HepG2 (cell line): ENCODE results near the gene COBLL1. TPM values are rescaled to one million over a fixed set of nuclear protein-coding genes. Genes with fewer than 3 reads are reported as not detected.

Experiments
- EEA1 ChIP-seq: sonication (generic); formaldehyde crosslinking; IDR thresholded peaks from 2 replicates; pipeline ENCODE4 v1.5.1; 2020; ENCODE audit warnings: mild to moderate bottlenecking, missing genetic modification reagents, borderline replicate concordance
- EP300 ChIP-seq, 3 experiments: sonication (generic) in 1 of 3; formaldehyde crosslinking in 1 of 3; IDR thresholded peaks; 2 replicates each; pipeline versions ENCODE4 v1.5.1 to v1.6.1; 2011 to 2020; ENCODE audit warnings: low read depth in 2 of 3, low read length in 2 of 3, borderline replicate concordance in 1 of 3, improper control_type of control experiment in 1 of 3, mild to moderate bottlenecking in 1 of 3, missing genetic modification reagents in 1 of 3, moderate library complexity in 1 of 3
- FIP1L1 ChIP-seq: fragments of 200-400 bp; formaldehyde crosslinking; IDR thresholded peaks from 2 replicates; pipeline ENCODE4 v1.6.1; 2018; ENCODE audit warnings: low read depth, mild to moderate bottlenecking, low read length, moderate library complexity, borderline replicate concordance; ENCODE audit not compliant: insufficient read depth
- FOXA3 ChIP-seq: IDR thresholded peaks from 2 replicates; pipeline ENCODE4 v1.6.1; 2016; ENCODE audit warnings: missing genetic modification reagents, missing compliant biosample characterization
- PAWR ChIP-seq: sonication (generic); formaldehyde crosslinking; IDR thresholded peaks from 2 replicates; pipeline ENCODE4 v1.4.0; 2020; ENCODE audit warnings: missing genetic modification reagents, mild to moderate bottlenecking, borderline replicate concordance
- SNRNP70 ChIP-seq: fragments of 200-400 bp; formaldehyde crosslinking; IDR thresholded peaks from 2 replicates; pipeline ENCODE4 v1.6.1; 2017; ENCODE audit warnings: mild to moderate bottlenecking, low read depth, low read length, moderate library complexity
- TBX2 ChIP-seq: sonication (generic); formaldehyde crosslinking; IDR thresholded peaks from 2 replicates; pipeline ENCODE4 v1.5.0; 2020; ENCODE audit warnings: missing genetic modification reagents, mild to moderate bottlenecking, borderline replicate concordance
- ZMYM3 ChIP-seq: sonication (generic); formaldehyde crosslinking; IDR thresholded peaks from 2 replicates; pipeline ENCODE4 v1.5.1; 2020; ENCODE audit warnings: mild to moderate bottlenecking, missing genetic modification reagents
- ZNF614 ChIP-seq: IDR thresholded peaks from 2 replicates; pipeline ENCODE4 v1.6.1; 2018; ENCODE audit warnings: missing biosample characterization, missing genetic modification reagents, inconsistent platforms, borderline replicate concordance
- ZNF749 ChIP-seq: sonication (generic); formaldehyde crosslinking; IDR thresholded peaks from 2 replicates; pipeline ENCODE4 v1.8.0; 2022; ENCODE audit warnings: mild to moderate bottlenecking, missing genetic modification reagents, moderate library complexity, borderline replicate concordance
- ZNF773 ChIP-seq: sonication (generic); formaldehyde crosslinking; IDR thresholded peaks from 2 replicates; pipeline ENCODE4 v1.4.0; 2020; ENCODE audit warnings: missing genetic modification reagents, borderline replicate concordance
- polyA plus RNA-seq, 8 experiments: library from polyadenylated mRNA; depleted of rRNA in 3 of 8; stranded (reverse) in 7 of 8; unstranded in 1 of 8; fragments of >200 nt; fragmentation: Illumina TruSeq in 4 of 8; extraction: Trizol in 4 of 8; gene quantifications; 2 replicates each; pipeline versions ENCODE4 v1.2.1 to v1.2.3, GENCODE V29; 2011 to 2016; ENCODE audit warnings: low read depth in 4 of 8, missing spikeins in 1 of 8, mixed read lengths in 1 of 8; ENCODE audit not compliant: insufficient read depth in 1 of 8
- total RNA-seq, 5 experiments: library from RNA; depleted of rRNA; stranded (reverse); fragments of >200 nt; fragmentation: Illumina TruSeq; extraction: Trizol; gene quantifications; 2 replicates each; pipeline ENCODE4 v1.2.3, GENCODE V29; 2016; ENCODE audit warnings: low read depth in 1 of 5
- TF ChIP-seq, protein P1 (sequence below), 2 experiments: sonication (generic) in 1 of 2; formaldehyde crosslinking in 1 of 2; IDR thresholded peaks; 2 replicates each; pipeline versions ENCODE4 v1.4.0 to v1.6.1; 2018 to 2020; ENCODE audit warnings: missing genetic modification reagents in 2 of 2, borderline replicate concordance in 1 of 2, low read depth in 1 of 2, mild to moderate bottlenecking in 1 of 2, missing biosample characterization in 1 of 2
- TF ChIP-seq, protein P2 (sequence below): sonication (generic); formaldehyde crosslinking; conservative IDR thresholded peaks from 2 replicates; pipeline ENCODE4 v1.8.0; 2022; ENCODE audit warnings: missing genetic modification reagents
- TF ChIP-seq, protein P3 (sequence below): IDR thresholded peaks from 2 replicates; pipeline ENCODE4 v1.6.1; 2016; ENCODE audit warnings: low read depth, control low read depth
- TF ChIP-seq, protein P4 (sequence below): IDR thresholded peaks from 2 replicates; pipeline ENCODE4 v1.4.0; 2020; ENCODE audit warnings: mild to moderate bottlenecking, missing genetic modification reagents
- TF ChIP-seq, protein P5 (sequence below): sonication (generic); formaldehyde crosslinking; IDR thresholded peaks from 2 replicates; pipeline ENCODE4 v1.8.1; 2023; ENCODE audit warnings: mild to moderate bottlenecking, inconsistent platforms, moderate library complexity, missing genetic modification reagents, borderline replicate concordance

COBLL1 gene
- total and polyA plus RNA-seq, 2 of the 13 experiments (the other 11 are each of a cell fraction or from before 2014, with no cell fraction given): 32.6 to 86.8 TPM

DNA sequence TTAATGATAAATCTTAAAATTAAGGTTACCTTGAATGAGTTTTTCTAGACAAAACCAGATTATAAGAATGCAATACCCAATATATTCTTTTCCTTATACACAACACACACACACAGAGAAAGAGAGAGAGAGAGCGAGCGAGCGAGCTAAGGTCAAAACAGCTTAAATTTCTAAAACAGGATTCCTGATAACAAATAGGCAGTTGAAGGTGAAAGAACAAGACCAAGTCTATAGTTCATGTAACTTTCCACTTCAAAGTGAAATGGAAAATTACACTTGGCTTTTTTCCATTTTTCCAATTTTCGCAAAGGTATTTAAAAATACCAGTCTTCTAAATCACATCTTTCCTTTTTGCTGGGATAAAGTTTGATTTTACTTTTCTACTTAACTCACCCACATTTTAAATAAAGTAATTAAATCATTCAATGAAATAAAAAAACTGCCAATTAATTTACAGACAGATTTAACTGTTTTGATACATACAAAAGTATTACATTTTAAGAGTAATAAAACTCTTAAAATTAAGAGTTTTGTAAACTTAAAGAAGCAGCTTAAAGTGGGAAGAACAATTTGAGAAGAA is 98.8 kb downstream of the COBLL1 start (continued):
- TF ChIP-seq, protein P1, sequence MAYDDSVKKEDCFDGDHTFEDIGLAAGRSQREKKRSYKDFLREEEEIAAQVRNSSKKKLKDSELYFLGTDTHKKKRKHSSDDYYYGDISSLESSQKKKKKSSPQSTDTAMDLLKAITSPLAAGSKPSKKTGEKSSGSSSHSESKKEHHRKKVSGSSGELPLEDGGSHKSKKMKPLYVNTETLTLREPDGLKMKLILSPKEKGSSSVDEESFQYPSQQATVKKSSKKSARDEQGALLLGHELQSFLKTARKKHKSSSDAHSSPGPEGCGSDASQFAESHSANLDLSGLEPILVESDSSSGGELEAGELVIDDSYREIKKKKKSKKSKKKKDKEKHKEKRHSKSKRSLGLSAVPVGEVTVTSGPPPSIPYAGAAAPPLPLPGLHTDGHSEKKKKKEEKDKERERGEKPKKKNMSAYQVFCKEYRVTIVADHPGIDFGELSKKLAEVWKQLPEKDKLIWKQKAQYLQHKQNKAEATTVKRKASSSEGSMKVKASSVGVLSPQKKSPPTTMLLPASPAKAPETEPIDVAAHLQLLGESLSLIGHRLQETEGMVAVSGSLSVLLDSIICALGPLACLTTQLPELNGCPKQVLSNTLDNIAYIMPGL (CRISPR knock-in tag; IDR thresholded peaks at IDR 0.05; ENCODE audit: borderline replicate concordance in 1 of 2, low read depth in 1 of 2): peak in 1 of 2 experiments; percentile 21; a peak in 1 of 4 replicates
- TF ChIP-seq EP300 (IDR thresholded peaks at IDR 0.05; ENCODE audit: low read depth in 2 of 2, low read length in 2 of 2) (peak; percentile 80 to 100; a peak in 3 of 4 replicates), EP300 (CRISPR knock-in tag; IDR thresholded peaks at IDR 0.05; ENCODE audit: borderline replicate concordance) (peak; percentile 74; the same call in 1 of the 2 replicates), EEA1 (CRISPR knock-in tag) (no peak), FOXA3 (CRISPR knock-in tag) (peak; percentile 82), SNRNP70 (no peak), ZNF749 (no peak), TBX2 (CRISPR knock-in tag) (no peak), ZNF614 (CRISPR knock-in tag) (peak; percentile 98), ZMYM3 (CRISPR knock-in tag) (peak; percentile 37; the same call in 1 of the 2 replicates), PAWR (CRISPR knock-in tag) (no peak), FIP1L1 (no peak), ZNF773 (CRISPR knock-in tag) (no peak)
- TF ChIP-seq, protein P2, sequence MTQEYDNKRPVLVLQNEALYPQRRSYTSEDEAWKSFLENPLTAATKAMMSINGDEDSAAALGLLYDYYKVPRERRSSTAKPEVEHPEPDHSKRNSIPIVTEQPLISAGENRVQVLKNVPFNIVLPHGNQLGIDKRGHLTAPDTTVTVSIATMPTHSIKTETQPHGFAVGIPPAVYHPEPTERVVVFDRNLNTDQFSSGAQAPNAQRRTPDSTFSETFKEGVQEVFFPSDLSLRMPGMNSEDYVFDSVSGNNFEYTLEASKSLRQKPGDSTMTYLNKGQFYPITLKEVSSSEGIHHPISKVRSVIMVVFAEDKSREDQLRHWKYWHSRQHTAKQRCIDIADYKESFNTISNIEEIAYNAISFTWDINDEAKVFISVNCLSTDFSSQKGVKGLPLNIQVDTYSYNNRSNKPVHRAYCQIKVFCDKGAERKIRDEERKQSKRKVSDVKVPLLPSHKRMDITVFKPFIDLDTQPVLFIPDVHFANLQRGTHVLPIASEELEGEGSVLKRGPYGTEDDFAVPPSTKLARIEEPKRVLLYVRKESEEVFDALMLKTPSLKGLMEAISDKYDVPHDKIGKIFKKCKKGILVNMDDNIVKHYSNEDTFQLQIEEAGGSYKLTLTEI (CRISPR knock-in tag): no peak
- TF ChIP-seq, protein P3, sequence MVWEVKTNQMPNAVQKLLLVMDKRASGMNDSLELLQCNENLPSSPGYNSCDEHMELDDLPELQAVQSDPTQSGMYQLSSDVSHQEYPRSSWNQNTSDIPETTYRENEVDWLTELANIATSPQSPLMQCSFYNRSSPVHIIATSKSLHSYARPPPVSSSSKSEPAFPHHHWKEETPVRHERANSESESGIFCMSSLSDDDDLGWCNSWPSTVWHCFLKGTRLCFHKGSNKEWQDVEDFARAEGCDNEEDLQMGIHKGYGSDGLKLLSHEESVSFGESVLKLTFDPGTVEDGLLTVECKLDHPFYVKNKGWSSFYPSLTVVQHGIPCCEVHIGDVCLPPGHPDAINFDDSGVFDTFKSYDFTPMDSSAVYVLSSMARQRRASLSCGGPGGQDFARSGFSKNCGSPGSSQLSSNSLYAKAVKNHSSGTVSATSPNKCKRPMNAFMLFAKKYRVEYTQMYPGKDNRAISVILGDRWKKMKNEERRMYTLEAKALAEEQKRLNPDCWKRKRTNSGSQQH (CRISPR knock-in tag): no peak
- TF ChIP-seq, protein P4, sequence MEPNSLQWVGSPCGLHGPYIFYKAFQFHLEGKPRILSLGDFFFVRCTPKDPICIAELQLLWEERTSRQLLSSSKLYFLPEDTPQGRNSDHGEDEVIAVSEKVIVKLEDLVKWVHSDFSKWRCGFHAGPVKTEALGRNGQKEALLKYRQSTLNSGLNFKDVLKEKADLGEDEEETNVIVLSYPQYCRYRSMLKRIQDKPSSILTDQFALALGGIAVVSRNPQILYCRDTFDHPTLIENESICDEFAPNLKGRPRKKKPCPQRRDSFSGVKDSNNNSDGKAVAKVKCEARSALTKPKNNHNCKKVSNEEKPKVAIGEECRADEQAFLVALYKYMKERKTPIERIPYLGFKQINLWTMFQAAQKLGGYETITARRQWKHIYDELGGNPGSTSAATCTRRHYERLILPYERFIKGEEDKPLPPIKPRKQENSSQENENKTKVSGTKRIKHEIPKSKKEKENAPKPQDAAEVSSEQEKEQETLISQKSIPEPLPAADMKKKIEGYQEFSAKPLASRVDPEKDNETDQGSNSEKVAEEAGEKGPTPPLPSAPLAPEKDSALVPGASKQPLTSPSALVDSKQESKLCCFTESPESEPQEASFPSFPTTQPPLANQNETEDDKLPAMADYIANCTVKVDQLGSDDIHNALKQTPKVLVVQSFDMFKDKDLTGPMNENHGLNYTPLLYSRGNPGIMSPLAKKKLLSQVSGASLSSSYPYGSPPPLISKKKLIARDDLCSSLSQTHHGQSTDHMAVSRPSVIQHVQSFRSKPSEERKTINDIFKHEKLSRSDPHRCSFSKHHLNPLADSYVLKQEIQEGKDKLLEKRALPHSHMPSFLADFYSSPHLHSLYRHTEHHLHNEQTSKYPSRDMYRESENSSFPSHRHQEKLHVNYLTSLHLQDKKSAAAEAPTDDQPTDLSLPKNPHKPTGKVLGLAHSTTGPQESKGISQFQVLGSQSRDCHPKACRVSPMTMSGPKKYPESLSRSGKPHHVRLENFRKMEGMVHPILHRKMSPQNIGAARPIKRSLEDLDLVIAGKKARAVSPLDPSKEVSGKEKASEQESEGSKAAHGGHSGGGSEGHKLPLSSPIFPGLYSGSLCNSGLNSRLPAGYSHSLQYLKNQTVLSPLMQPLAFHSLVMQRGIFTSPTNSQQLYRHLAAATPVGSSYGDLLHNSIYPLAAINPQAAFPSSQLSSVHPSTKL (CRISPR knock-in tag): peak; percentile 98
- TF ChIP-seq, protein P5, sequence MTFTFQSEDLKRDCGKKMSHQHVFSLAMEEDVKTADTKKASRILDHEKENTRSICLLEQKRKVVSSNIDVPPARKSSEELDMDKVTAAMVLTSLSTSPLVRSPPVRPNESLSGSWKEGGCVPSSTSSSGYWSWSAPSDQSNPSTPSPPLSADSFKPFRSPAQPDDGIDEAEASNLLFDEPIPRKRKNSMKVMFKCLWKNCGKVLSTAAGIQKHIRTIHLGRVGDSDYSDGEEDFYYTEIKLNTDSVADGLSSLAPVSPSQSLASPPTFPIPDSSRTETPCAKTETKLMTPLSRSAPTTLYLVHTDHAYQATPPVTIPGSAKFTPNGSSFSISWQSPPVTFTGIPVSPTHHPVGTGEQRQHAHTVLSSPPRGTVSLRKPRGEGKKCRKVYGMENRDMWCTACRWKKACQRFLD: no peak
